ENCODE data around the gene CRYBG1.

CRYBG1 gene

GRCh38 chr6:106613590-106613989 lies 253.1 kb downstream of the CRYBG1 start:
- DNase-seq = no peak

- no peak for DNase-seq
These were observed 253.6 kb downstream of the CRYBG1 start for GRCh38 chr6:106614166-106614565.

- DNase-seq = no peak
These were observed 254.2 kb downstream of the CRYBG1 start for GRCh38 chr6:106614592-106615257.

- DNase-seq = no peak
These were observed 256.8 kb downstream of the CRYBG1 start for GRCh38 chr6:106617302-106617701.

GRCh38 chr6:106617857-106618256 lies 257.3 kb downstream of the CRYBG1 start:
- no peak for DNase-seq

GRCh38 chr6:106618324-106618723 lies 257.8 kb downstream of the CRYBG1 start:
- DNase-seq = no peak

- DNase-seq = no peak
These were observed 258.7 kb downstream of the CRYBG1 start for GRCh38 chr6:106619223-106619622.

- no peak for DNase-seq
These were observed 260.6 kb downstream of the CRYBG1 start for GRCh38 chr6:106620931-106621672.
